WTC11 (cell line): ENCODE data around the gene RHOA. TPM values are rescaled to one million over a fixed set of nuclear protein-coding genes. Genes with fewer than 3 reads are reported as not detected.

Experiments used
- ATAC-seq: fragments of 200-7000 bp; cut with Tn5 transposase; 2 replicates; pipeline ENCODE4 v1.10.0; 2021; ENCODE audit warnings: mild to moderate bottlenecking, moderate library complexity
- CTCF ChIA-PET: fragments of 300-600 bp; sonication (Branson Sonifier 250); formaldehyde crosslinking; loops from one replicate; lab custom pipeline; 2021; ENCODE audit warnings: antibody characterized with exemption; lab: Charles Lee
- POLR2A ChIA-PET: fragments of 350-600 bp; sonication (Branson Sonifier 250); formaldehyde crosslinking; loops from one replicate; lab custom pipeline; 2021; ENCODE audit warnings: antibody characterized with exemption; lab: Charles Lee
- DNase-seq: peaks from one replicate; pipeline ENCODE4 v3.0.0; 2021; ENCODE audit warnings: low spot score
- H3K27ac Mint-ChIP-seq: 2 replicates; pipeline ENCODE4 v1.8.0; 2021; ENCODE audit warnings: mixed read lengths
- H3K27me3 Mint-ChIP-seq: 2 replicates; pipeline ENCODE4 v1.8.0; 2021; ENCODE audit warnings: low read depth, mild to moderate bottlenecking, moderate library complexity, mixed read lengths
- H3K36me3 Mint-ChIP-seq: 2 replicates; pipeline ENCODE4 v1.8.0; 2021; ENCODE audit warnings: mixed read lengths
- H3K4me1 Mint-ChIP-seq: 2 replicates; pipeline ENCODE4 v1.8.0; 2022; ENCODE audit warnings: mixed read lengths
- H3K4me3 Mint-ChIP-seq: 2 replicates; pipeline ENCODE4 v1.8.0; 2021; ENCODE audit warnings: mild to moderate bottlenecking, moderate library complexity, mixed read lengths
- H3K9me3 Mint-ChIP-seq: 2 replicates; pipeline ENCODE4 v1.8.0; 2021; ENCODE audit warnings: mixed read lengths
- ARID4B ChIP-seq: sonication (generic); formaldehyde crosslinking; IDR thresholded peaks from 2 replicates; pipeline ENCODE4 v1.8.0; 2023; ENCODE audit warnings: missing genetic modification reagents, mild to moderate bottlenecking, borderline replicate concordance
- CDX4 ChIP-seq: fragments of 250-450 bp; sonication (Bioruptor Pico); IDR thresholded peaks from 2 replicates; pipeline ENCODE4 v1.9.0; 2021; ENCODE audit warnings: moderate library complexity, mild to moderate bottlenecking, inconsistent platforms, borderline replicate concordance
- ELF4 ChIP-seq: sonication (generic); formaldehyde crosslinking; IDR thresholded peaks from 2 replicates; pipeline ENCODE4 v1.8.1; 2022; ENCODE audit warnings: low read depth, mild to moderate bottlenecking, moderate library complexity, missing genetic modification reagents
- EMX1 ChIP-seq: fragments of 250-450 bp; sonication (Bioruptor Pico); IDR thresholded peaks from 2 replicates; pipeline ENCODE4 v1.8.0; 2021; ENCODE audit warnings: mild to moderate bottlenecking
- FOXK1 ChIP-seq: sonication (generic); formaldehyde crosslinking; IDR thresholded peaks from 2 replicates; pipeline ENCODE4 v1.8.0; 2022; ENCODE audit warnings: mild to moderate bottlenecking, moderate library complexity, missing genetic modification reagents
- FOXP1 ChIP-seq: sonication (generic); formaldehyde crosslinking; IDR thresholded peaks from 2 replicates; pipeline ENCODE4 v1.8.0; 2022; ENCODE audit warnings: missing genetic modification reagents, mild to moderate bottlenecking, moderate library complexity, borderline replicate concordance
- FOXP4 ChIP-seq: sonication (generic); formaldehyde crosslinking; IDR thresholded peaks from 2 replicates; pipeline ENCODE4 v1.8.0; 2022; ENCODE audit warnings: mild to moderate bottlenecking, missing genetic modification reagents
- MAX ChIP-seq: sonication (generic); formaldehyde crosslinking; IDR thresholded peaks from 2 replicates; pipeline ENCODE4 v1.8.0; 2022; ENCODE audit warnings: mild to moderate bottlenecking, missing genetic modification reagents
- MLX ChIP-seq: sonication (generic); formaldehyde crosslinking; IDR thresholded peaks from 2 replicates; pipeline ENCODE4 v1.8.1; 2023; ENCODE audit warnings: mild to moderate bottlenecking, missing genetic modification reagents, moderate library complexity
- NFE2L1 ChIP-seq: sonication (generic); formaldehyde crosslinking; IDR thresholded peaks from 2 replicates; pipeline ENCODE4 v1.8.1; 2023; ENCODE audit warnings: missing genetic modification reagents
- PRDM15 ChIP-seq: sonication (generic); formaldehyde crosslinking; IDR thresholded peaks from 2 replicates; pipeline ENCODE4 v1.8.0; 2022; ENCODE audit warnings: missing genetic modification reagents
- SOX15 ChIP-seq: fragments of 250-450 bp; sonication (Bioruptor Pico); IDR thresholded peaks from 2 replicates; pipeline ENCODE4 v1.9.0; 2021; ENCODE audit warnings: mild to moderate bottlenecking
- SP1 ChIP-seq: sonication (generic); formaldehyde crosslinking; conservative IDR thresholded peaks from 2 replicates; pipeline ENCODE4 v1.8.1; 2022; ENCODE audit warnings: missing genetic modification reagents
- USF2 ChIP-seq: sonication (generic); formaldehyde crosslinking; IDR thresholded peaks from 2 replicates; pipeline ENCODE4 v1.8.1; 2023; ENCODE audit warnings: mild to moderate bottlenecking, missing genetic modification reagents, moderate library complexity
- total RNA-seq: library from RNA; stranded (reverse); gene quantifications from 3 replicates; pipeline ENCODE4 v1.2.3, GENCODE V29; 2021

Gene RHOA
- total RNA-seq, 1 experiment from 2014 or later = 367 TPM

GRCh38 chr3:49427586-49427985, 15.8 kb upstream of the RHOA start:
- Mint-ChIP-seq H3K4me1 (peaks cover 12% of the 10 kb centered on the region), H3K36me3 (no peaks in the 10 kb centered on the region), H3K4me3 (peak overlapping the region; percentile 98), H3K27me3 (no peaks in the 10 kb centered on the region), H3K27ac (no peak overlapping the region), H3K9me3 (no peaks in the 10 kb centered on the region)
- ATAC-seq (no peak), DNase-seq (no peak)
- CTCF ChIA-PET = no interaction called here
- POLR2A ChIA-PET = no interaction called here
- no peak for TF ChIP-seq EMX1

- POLR2A ChIA-PET = no interaction called here
- no peaks in the 10 kb centered on the region for H3K9me3 Mint-ChIP-seq
- TF ChIP-seq CDX4 = no peak
- peaks cover 21% of the 10 kb centered on the region for H3K4me1 Mint-ChIP-seq
- no peak overlapping the region for H3K27ac Mint-ChIP-seq
- peaks cover 4% of the 10 kb centered on the region; the same call in 1 of the 2 replicates for H3K36me3 Mint-ChIP-seq
- H3K27me3 Mint-ChIP-seq = no peaks in the 10 kb centered on the region
- CTCF ChIA-PET = no interaction called here
- no peak for DNase-seq
- no peak overlapping the region for H3K4me3 Mint-ChIP-seq
- ATAC-seq = no peak
These were observed 13.0 kb upstream of the RHOA start for GRCh38 chr3:49424816-49425215.

GRCh38 chr3:49422379-49423248, 10.8 kb upstream of the RHOA start, which contains the start of gene AMT:
Gene AMT (minus strand): TSS chr3:49422473. CDS start chr3:49422450, 23 bp downstream.
- ChIA-PET CTCF (interaction anchor here (0.6 to 2.0 kb wide), 9 partner anchors 10 to 329 kb away, joined by 3 to 7 read pairs (median 3); partner anchors contain the start of genes KLHDC8B, QRICH1, RHOA and TCTA), POLR2A (interaction anchor here (0.7 to 1.0 kb wide), 3 partner anchors 11 to 168 kb away, joined by 3 to 5 read pairs (median 4); partner anchors contain the start of gene RHOA)
- peaks cover 7% of the 10 kb centered on the region; the same call in 1 of the 2 replicates for H3K36me3 Mint-ChIP-seq
- peak within 1 kb of the TSS; percentile 94 for H3K27ac Mint-ChIP-seq
- H3K9me3 Mint-ChIP-seq = no peaks in the 10 kb centered on the region
- H3K4me3 Mint-ChIP-seq = peak within 1 kb of the TSS; percentile 96
- H3K27me3 Mint-ChIP-seq = no peaks in the 10 kb centered on the region
- DNase-seq (peak; percentile 92), ATAC-seq (peak; percentile 98)
- H3K4me1 Mint-ChIP-seq = peaks cover 21% of the 10 kb centered on the region
- TF ChIP-seq FOXP1 (CRISPR knock-in tag) (no peak), CDX4 (no peak), SOX15 (CRISPR knock-in tag) (no peak), ARID4B (CRISPR knock-in tag) (0 out of 2 replicates have a peak, but pooled peaks have one; percentile 52), USF2 (peak; percentile 24; the same call in 1 of the 2 replicates), SP1 (CRISPR knock-in tag) (peak; percentile 83), NFE2L1 (CRISPR knock-in tag) (no peak), ELF4 (CRISPR knock-in tag) (no peak), MAX (CRISPR knock-in tag) (peak; percentile 83), MLX (CRISPR knock-in tag) (no peak), FOXP4 (no peak), FOXK1 (CRISPR knock-in tag) (0 out of 2 replicates have a peak, but pooled peaks have one; percentile 48), PRDM15 (CRISPR knock-in tag) (no peak)
